Measurements from ENCODE around the gene ARHGAP6. TPM values are rescaled to one million over a fixed set of nuclear protein-coding genes. Genes with fewer than 3 reads are reported as not detected.

ARHGAP6 gene
- total RNA-seq, 6 experiments from 2014 or later: 0.38 to 1.2 (median 0.78) TPM

- no peaks in the 10 kb centered on the region for H3K36me3 ChIP-seq
- ATAC-seq (no peak), DNase-seq (no peak)
- intact Hi-C loops (cut with DNase I): no loop called here
- WGBS (ENCODE audit: insufficient coverage, low coverage, low lambda C conversion rate, missing lambda C conversion rate): 49% methylated on average over 2 of the region's 2 CpGs
- no peak overlapping the region for H3K4me3 ChIP-seq
- H3K9me3 ChIP-seq: no peaks in the 10 kb centered on the region
- H3K4me1 ChIP-seq: peaks cover 0 to 11% (median 3%) of the 10 kb centered on the region in 4 donors
- TF ChIP-seq POLR2A (IDR thresholded peaks at IDR 0.05): no peak
- TF ChIP-seq, protein P1, sequence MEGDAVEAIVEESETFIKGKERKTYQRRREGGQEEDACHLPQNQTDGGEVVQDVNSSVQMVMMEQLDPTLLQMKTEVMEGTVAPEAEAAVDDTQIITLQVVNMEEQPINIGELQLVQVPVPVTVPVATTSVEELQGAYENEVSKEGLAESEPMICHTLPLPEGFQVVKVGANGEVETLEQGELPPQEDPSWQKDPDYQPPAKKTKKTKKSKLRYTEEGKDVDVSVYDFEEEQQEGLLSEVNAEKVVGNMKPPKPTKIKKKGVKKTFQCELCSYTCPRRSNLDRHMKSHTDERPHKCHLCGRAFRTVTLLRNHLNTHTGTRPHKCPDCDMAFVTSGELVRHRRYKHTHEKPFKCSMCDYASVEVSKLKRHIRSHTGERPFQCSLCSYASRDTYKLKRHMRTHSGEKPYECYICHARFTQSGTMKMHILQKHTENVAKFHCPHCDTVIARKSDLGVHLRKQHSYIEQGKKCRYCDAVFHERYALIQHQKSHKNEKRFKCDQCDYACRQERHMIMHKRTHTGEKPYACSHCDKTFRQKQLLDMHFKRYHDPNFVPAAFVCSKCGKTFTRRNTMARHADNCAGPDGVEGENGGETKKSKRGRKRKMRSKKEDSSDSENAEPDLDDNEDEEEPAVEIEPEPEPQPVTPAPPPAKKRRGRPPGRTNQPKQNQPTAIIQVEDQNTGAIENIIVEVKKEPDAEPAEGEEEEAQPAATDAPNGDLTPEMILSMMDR (IDR thresholded peaks at IDR 0.05): no peak
- no peak overlapping the region for H3K27ac ChIP-seq
- no peaks in the 10 kb centered on the region for H3K27me3 ChIP-seq
Observed at GRCh38 chrX:11336201-11336600, 329.5 kb downstream of the ARHGAP6 start.

- intact Hi-C loops (cut with DNase I): no loop called here
- ATAC-seq: no peak
- H3K27ac ChIP-seq: no peak overlapping the region
- H3K36me3 ChIP-seq: no peaks in the 10 kb centered on the region
- no peaks in the 10 kb centered on the region for H3K9me3 ChIP-seq
- 44% methylated on average over 2 of the region's 2 CpGs for WGBS (ENCODE audit: insufficient coverage, low coverage, low lambda C conversion rate, missing lambda C conversion rate)
- no peak for DNase-seq
- TF ChIP-seq, protein P1 (IDR thresholded peaks at IDR 0.05): no peak
- no peak overlapping the region for H3K4me3 ChIP-seq
- H3K27me3 ChIP-seq: no peaks in the 10 kb centered on the region
- H3K4me1 ChIP-seq: peaks cover 0 to 12% (median 2%) of the 10 kb centered on the region in 4 donors
Observed at GRCh38 chrX:11334165-11334564, 331.6 kb downstream of the ARHGAP6 start.

GRCh38 chrX:11331788-11332187, 333.9 kb downstream of the ARHGAP6 start:
- Histone ChIP-seq H3K9me3 (no peaks in the 10 kb centered on the region), H3K36me3 (no peaks in the 10 kb centered on the region), H3K27ac (peak overlapping the region in 2 of 3 donors; percentile 14 to 49), H3K27me3 (no peaks in the 10 kb centered on the region), H3K4me1 (peaks cover 0 to 12% (median 0%) of the 10 kb centered on the region in 4 donors), H3K4me3 (no peak overlapping the region)
- no peak for DNase-seq
- ATAC-seq: peak; percentile 42 to 86 (median 68)
- intact Hi-C loops (cut with DNase I): no loop called here
- 43% methylated on average over 2 of the region's 2 CpGs for WGBS (ENCODE audit: insufficient coverage, low coverage, low lambda C conversion rate, missing lambda C conversion rate)
- no peak for TF ChIP-seq POLR2A (IDR thresholded peaks at IDR 0.05)
- TF ChIP-seq, protein P1 (IDR thresholded peaks at IDR 0.05): no peak

DNA sequence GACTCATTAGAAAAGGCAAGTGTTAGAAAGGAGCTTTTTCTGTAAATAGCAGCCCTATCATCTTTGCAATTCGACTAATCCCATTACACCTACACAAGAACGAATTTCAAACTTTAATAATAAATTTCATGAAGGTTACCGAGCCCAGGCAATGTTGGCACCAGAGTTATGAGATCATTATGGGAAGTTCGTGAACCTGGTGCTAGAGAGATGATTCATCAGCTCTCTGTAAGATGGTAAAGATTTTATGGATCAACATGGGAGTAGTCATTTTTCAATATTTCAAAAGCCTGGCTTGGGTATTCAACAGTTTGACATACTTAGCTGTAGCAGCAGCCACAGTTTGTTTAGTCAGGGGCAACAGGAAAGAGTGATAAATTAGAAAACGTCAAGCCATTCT, 336.7 kb downstream of the ARHGAP6 start:
- H3K4me1 ChIP-seq: peaks cover 0 to 12% (median 0%) of the 10 kb centered on the region in 4 donors
- DNase-seq: no peak
- intact Hi-C loops (cut with DNase I): no loop called here
- H3K27me3 ChIP-seq: no peaks in the 10 kb centered on the region
- ATAC-seq: peak in 1 of 4 donors; percentile 63
- WGBS (ENCODE audit: insufficient coverage, low coverage, low lambda C conversion rate, missing lambda C conversion rate): 25% methylated on average over 5 of the region's 5 CpGs
- H3K36me3 ChIP-seq: no peaks in the 10 kb centered on the region
- no peak overlapping the region for H3K27ac ChIP-seq
- no peak overlapping the region for H3K4me3 ChIP-seq
- TF ChIP-seq, protein P1 (IDR thresholded peaks at IDR 0.05): no peak
- TF ChIP-seq POLR2A (IDR thresholded peaks at IDR 0.05): no peak
- H3K9me3 ChIP-seq: no peaks in the 10 kb centered on the region

DNA sequence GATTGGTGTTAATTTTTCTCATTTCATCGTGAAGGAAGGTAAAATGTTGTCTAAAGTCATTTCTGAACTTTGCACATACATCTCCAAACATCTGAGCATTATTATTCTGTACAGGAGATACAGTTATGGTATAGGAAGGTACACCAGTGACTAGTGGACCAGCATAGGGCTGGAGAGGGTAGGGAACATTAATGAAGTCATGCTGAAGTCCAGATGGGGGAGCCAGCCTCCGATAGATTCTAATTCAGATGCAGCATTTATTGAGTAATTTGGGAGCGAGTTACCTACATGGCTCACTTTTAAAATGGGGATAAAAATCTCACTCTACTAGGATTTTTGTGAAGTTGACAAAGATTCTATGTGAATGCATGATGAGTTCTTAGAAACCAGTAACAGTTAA, 337.6 kb downstream of the ARHGAP6 start:
- no peaks in the 10 kb centered on the region for H3K27me3 ChIP-seq
- H3K27ac ChIP-seq: no peak overlapping the region
- intact Hi-C loops (cut with DNase I): no loop called here
- ATAC-seq (peak; percentile 74 to 81 (median 80)), DNase-seq (no peak)
- H3K36me3 ChIP-seq: no peaks in the 10 kb centered on the region
- H3K4me3 ChIP-seq: no peak overlapping the region
- H3K4me1 ChIP-seq: peaks cover 0 to 12% (median 0%) of the 10 kb centered on the region in 4 donors
- no peaks in the 10 kb centered on the region for H3K9me3 ChIP-seq
- 32% methylated on average over 3 of the region's 3 CpGs for WGBS (ENCODE audit: insufficient coverage, low coverage, low lambda C conversion rate, missing lambda C conversion rate)
- TF ChIP-seq, protein P1 (IDR thresholded peaks at IDR 0.05): peak; percentile 10 to 38 (median 24)
- no peak for TF ChIP-seq POLR2A (IDR thresholded peaks at IDR 0.05)
